Esophagus squamous epithelium (tissue), 4 donors: Measurements from ENCODE around the gene ENPP3.

ENCODE experiments used
- CTCF ChIP-seq, 6 experiments: fragments of 450-650 bp in 4 of 6; fragments of 200-600 bp in 2 of 6; sonication (generic) in 2 of 6; IDR thresholded peaks; one replicate each; pipeline ENCODE4 v1.5.1; 2016 to 2019; ENCODE audit warnings: antibody characterized with exemption in 6 of 6, mild to moderate bottlenecking in 4 of 6, moderate library complexity in 4 of 6
- POLR2A ChIP-seq, 4 donors: fragments of 450-650 bp; IDR thresholded peaks; one replicate each; pipeline ENCODE4 v1.6.1; 2017; ENCODE audit warnings: antibody characterized with exemption in 4 of 4, mild to moderate bottlenecking in 4 of 4, moderate library complexity in 3 of 4

GRCh38 chr6:131640576-131640975 lies 3.5 kb downstream of the ENPP3 start:
- TF ChIP-seq POLR2A (IDR thresholded peaks at IDR 0.05) = no peak
- TF ChIP-seq CTCF (IDR thresholded peaks at IDR 0.05) = no peak
